ENCODE measurements around the gene ACTBL2.

ACTBL2 gene

GRCh38 chr5:57491369-57491965, 8.9 kb upstream of the ACTBL2 start:
- Histone ChIP-seq H3K4me2 (ENCODE audit: low read depth, low read length, poor library complexity, severe bottlenecking) (no peak overlapping the region), H2AFZ (ENCODE audit: low read depth, low read length, severe bottlenecking) (no peak overlapping the region), H3K27me3 (ENCODE audit: low read length) (no peaks in the 10 kb centered on the region), H3K9me2 (replicated peaks; ENCODE audit: insufficient read depth, low read length) (no peaks in the 10 kb centered on the region), H3K36me3 (ENCODE audit: low read length) (no peaks in the 10 kb centered on the region), H3K9me3 (ENCODE audit: insufficient read depth, low read length) (no peaks in the 10 kb centered on the region), H3F3A (ENCODE audit: insufficient read depth) (no peaks in the 10 kb centered on the region), H4K20me1 (ENCODE audit: low read depth, low read length) (no peaks in the 10 kb centered on the region), H3K9ac (ENCODE audit: low read length) (no peak overlapping the region), H3K79me2 (ENCODE audit: insufficient read depth, low read length) (no peaks in the 10 kb centered on the region), H3K27ac (ENCODE audit: low read depth, low read length) (no peak overlapping the region), H3K4me3 (ENCODE audit: insufficient read depth, low read length, poor library complexity, severe bottlenecking) (no peak overlapping the region)
- TF ChIP-seq EZH2phosphoT487 (conservative IDR thresholded peaks at IDR 0.05; ENCODE audit: low read length) = no peak
- TF ChIP-seq CTCF (IDR thresholded peaks at IDR 0.05; ENCODE audit: insufficient read depth, low read length, poor library complexity, severe bottlenecking) = no peak

- Histone ChIP-seq H3K4me2 (ENCODE audit: low read depth, low read length, poor library complexity, severe bottlenecking) (no peak overlapping the region), H3K9ac (ENCODE audit: low read length) (no peak overlapping the region), H2AFZ (ENCODE audit: low read depth, low read length, severe bottlenecking) (no peak overlapping the region)
Measured at GRCh38 chr5:57488215-57488955, 5.8 kb upstream of the ACTBL2 start.

GRCh38 chr5:57486027-57486602, 3.5 kb upstream of the ACTBL2 start:
- Histone ChIP-seq H4K20me1 (ENCODE audit: low read depth, low read length) (no peaks in the 10 kb centered on the region), H2AFZ (ENCODE audit: low read depth, low read length, severe bottlenecking) (no peak overlapping the region), H3F3A (ENCODE audit: insufficient read depth) (no peaks in the 10 kb centered on the region), H3K79me2 (ENCODE audit: insufficient read depth, low read length) (no peaks in the 10 kb centered on the region), H3K36me3 (ENCODE audit: low read length) (no peaks in the 10 kb centered on the region), H3K27me3 (ENCODE audit: low read length) (no peaks in the 10 kb centered on the region), H3K9ac (ENCODE audit: low read length) (no peak overlapping the region), H3K27ac (ENCODE audit: low read depth, low read length) (no peak overlapping the region), H3K4me3 (ENCODE audit: insufficient read depth, low read length, poor library complexity, severe bottlenecking) (no peak overlapping the region), H3K9me2 (replicated peaks; ENCODE audit: insufficient read depth, low read length) (no peaks in the 10 kb centered on the region), H3K4me2 (ENCODE audit: low read depth, low read length, poor library complexity, severe bottlenecking) (no peak overlapping the region), H3K9me3 (ENCODE audit: insufficient read depth, low read length) (no peaks in the 10 kb centered on the region)
- no peak for TF ChIP-seq EZH2phosphoT487 (conservative IDR thresholded peaks at IDR 0.05; ENCODE audit: low read length)
- TF ChIP-seq CTCF (IDR thresholded peaks at IDR 0.05; ENCODE audit: insufficient read depth, low read length, poor library complexity, severe bottlenecking) = no peak

More at GRCh38 chr5:57488215-57488955, 5.8 kb upstream of the ACTBL2 start:
- Histone ChIP-seq H4K20me1 (ENCODE audit: low read depth, low read length) (no peaks in the 10 kb centered on the region), H3K4me3 (ENCODE audit: insufficient read depth, low read length, poor library complexity, severe bottlenecking) (no peak overlapping the region), H3K79me2 (ENCODE audit: insufficient read depth, low read length) (no peaks in the 10 kb centered on the region), H3K27ac (ENCODE audit: low read depth, low read length) (no peak overlapping the region), H3K9me2 (replicated peaks; ENCODE audit: insufficient read depth, low read length) (no peaks in the 10 kb centered on the region), H3K36me3 (ENCODE audit: low read length) (no peaks in the 10 kb centered on the region), H3F3A (ENCODE audit: insufficient read depth) (no peaks in the 10 kb centered on the region), H3K9me3 (ENCODE audit: insufficient read depth, low read length) (no peaks in the 10 kb centered on the region), H3K27me3 (ENCODE audit: low read length) (no peaks in the 10 kb centered on the region)
- TF ChIP-seq EZH2phosphoT487 (conservative IDR thresholded peaks at IDR 0.05; ENCODE audit: low read length) (no peak), CTCF (IDR thresholded peaks at IDR 0.05; ENCODE audit: insufficient read depth, low read length, poor library complexity, severe bottlenecking) (no peak)
